ENCODE data around the gene WDR7.

DNA sequence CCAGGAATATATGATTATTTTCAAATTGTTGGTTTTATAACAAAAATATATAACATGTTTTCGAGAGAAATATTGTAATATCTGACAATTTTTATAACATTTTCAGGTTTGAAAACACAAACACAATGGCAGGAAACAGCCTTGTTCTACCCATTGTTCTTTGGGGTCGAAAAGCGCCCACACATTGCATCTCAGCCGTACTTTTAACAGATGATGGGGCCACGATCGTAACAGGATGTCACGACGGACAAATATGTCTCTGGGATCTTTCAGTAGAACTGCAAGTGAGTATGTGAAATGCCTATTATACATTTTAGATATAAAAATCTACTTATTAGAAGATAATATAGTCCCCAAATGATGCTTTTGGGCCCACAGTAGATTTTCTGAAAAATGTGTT, 21.2 kb downstream of the WDR7 start:
- TF ChIP-seq TCF3 (CRISPR knock-in tag; IDR thresholded peaks at IDR 0.05) = no peak
- TF ChIP-seq KAT7 (CRISPR knock-in tag; IDR thresholded peaks at IDR 0.05; ENCODE audit: borderline replicate concordance) = no peak
- no peak for TF ChIP-seq RFX5 (IDR thresholded peaks at IDR 0.05; ENCODE audit: low read depth, low read length)
- no peak for TF ChIP-seq CREM (IDR thresholded peaks at IDR 0.05; ENCODE audit: low read depth)
- TF ChIP-seq, protein P1, sequence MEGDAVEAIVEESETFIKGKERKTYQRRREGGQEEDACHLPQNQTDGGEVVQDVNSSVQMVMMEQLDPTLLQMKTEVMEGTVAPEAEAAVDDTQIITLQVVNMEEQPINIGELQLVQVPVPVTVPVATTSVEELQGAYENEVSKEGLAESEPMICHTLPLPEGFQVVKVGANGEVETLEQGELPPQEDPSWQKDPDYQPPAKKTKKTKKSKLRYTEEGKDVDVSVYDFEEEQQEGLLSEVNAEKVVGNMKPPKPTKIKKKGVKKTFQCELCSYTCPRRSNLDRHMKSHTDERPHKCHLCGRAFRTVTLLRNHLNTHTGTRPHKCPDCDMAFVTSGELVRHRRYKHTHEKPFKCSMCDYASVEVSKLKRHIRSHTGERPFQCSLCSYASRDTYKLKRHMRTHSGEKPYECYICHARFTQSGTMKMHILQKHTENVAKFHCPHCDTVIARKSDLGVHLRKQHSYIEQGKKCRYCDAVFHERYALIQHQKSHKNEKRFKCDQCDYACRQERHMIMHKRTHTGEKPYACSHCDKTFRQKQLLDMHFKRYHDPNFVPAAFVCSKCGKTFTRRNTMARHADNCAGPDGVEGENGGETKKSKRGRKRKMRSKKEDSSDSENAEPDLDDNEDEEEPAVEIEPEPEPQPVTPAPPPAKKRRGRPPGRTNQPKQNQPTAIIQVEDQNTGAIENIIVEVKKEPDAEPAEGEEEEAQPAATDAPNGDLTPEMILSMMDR (IDR thresholded peaks at IDR 0.05 in 2 of 3, conservative IDR thresholded peaks at IDR 0.05 in 1 of 3; ENCODE audit: insufficient read depth in 2 of 3, low read depth in 1 of 3, low read length in 3 of 3) = no peak
- TF ChIP-seq, protein P2, sequence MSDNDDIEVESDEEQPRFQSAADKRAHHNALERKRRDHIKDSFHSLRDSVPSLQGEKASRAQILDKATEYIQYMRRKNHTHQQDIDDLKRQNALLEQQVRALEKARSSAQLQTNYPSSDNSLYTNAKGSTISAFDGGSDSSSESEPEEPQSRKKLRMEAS (CRISPR knock-in tag; IDR thresholded peaks at IDR 0.05) = no peak
- TF ChIP-seq, protein P3, sequence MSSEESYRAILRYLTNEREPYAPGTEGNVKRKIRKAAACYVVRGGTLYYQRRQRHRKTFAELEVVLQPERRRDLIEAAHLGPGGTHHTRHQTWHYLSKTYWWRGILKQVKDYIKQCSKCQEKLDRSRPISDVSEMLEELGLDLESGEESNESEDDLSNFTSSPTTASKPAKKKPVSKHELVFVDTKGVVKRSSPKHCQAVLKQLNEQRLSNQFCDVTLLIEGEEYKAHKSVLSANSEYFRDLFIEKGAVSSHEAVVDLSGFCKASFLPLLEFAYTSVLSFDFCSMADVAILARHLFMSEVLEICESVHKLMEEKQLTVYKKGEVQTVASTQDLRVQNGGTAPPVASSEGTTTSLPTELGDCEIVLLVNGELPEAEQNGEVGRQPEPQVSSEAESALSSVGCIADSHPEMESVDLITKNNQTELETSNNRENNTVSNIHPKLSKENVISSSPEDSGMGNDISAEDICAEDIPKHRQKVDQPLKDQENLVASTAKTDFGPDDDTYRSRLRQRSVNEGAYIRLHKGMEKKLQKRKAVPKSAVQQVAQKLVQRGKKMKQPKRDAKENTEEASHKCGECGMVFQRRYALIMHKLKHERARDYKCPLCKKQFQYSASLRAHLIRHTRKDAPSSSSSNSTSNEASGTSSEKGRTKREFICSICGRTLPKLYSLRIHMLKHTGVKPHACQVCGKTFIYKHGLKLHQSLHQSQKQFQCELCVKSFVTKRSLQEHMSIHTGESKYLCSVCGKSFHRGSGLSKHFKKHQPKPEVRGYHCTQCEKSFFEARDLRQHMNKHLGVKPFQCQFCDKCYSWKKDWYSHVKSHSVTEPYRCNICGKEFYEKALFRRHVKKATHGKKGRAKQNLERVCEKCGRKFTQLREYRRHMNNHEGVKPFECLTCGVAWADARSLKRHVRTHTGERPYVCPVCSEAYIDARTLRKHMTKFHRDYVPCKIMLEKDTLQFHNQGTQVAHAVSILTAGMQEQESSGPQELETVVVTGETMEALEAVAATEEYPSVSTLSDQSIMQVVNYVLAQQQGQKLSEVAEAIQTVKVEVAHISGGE (CRISPR knock-in tag; IDR thresholded peaks at IDR 0.05) = no peak
- TF ChIP-seq, protein P4, sequence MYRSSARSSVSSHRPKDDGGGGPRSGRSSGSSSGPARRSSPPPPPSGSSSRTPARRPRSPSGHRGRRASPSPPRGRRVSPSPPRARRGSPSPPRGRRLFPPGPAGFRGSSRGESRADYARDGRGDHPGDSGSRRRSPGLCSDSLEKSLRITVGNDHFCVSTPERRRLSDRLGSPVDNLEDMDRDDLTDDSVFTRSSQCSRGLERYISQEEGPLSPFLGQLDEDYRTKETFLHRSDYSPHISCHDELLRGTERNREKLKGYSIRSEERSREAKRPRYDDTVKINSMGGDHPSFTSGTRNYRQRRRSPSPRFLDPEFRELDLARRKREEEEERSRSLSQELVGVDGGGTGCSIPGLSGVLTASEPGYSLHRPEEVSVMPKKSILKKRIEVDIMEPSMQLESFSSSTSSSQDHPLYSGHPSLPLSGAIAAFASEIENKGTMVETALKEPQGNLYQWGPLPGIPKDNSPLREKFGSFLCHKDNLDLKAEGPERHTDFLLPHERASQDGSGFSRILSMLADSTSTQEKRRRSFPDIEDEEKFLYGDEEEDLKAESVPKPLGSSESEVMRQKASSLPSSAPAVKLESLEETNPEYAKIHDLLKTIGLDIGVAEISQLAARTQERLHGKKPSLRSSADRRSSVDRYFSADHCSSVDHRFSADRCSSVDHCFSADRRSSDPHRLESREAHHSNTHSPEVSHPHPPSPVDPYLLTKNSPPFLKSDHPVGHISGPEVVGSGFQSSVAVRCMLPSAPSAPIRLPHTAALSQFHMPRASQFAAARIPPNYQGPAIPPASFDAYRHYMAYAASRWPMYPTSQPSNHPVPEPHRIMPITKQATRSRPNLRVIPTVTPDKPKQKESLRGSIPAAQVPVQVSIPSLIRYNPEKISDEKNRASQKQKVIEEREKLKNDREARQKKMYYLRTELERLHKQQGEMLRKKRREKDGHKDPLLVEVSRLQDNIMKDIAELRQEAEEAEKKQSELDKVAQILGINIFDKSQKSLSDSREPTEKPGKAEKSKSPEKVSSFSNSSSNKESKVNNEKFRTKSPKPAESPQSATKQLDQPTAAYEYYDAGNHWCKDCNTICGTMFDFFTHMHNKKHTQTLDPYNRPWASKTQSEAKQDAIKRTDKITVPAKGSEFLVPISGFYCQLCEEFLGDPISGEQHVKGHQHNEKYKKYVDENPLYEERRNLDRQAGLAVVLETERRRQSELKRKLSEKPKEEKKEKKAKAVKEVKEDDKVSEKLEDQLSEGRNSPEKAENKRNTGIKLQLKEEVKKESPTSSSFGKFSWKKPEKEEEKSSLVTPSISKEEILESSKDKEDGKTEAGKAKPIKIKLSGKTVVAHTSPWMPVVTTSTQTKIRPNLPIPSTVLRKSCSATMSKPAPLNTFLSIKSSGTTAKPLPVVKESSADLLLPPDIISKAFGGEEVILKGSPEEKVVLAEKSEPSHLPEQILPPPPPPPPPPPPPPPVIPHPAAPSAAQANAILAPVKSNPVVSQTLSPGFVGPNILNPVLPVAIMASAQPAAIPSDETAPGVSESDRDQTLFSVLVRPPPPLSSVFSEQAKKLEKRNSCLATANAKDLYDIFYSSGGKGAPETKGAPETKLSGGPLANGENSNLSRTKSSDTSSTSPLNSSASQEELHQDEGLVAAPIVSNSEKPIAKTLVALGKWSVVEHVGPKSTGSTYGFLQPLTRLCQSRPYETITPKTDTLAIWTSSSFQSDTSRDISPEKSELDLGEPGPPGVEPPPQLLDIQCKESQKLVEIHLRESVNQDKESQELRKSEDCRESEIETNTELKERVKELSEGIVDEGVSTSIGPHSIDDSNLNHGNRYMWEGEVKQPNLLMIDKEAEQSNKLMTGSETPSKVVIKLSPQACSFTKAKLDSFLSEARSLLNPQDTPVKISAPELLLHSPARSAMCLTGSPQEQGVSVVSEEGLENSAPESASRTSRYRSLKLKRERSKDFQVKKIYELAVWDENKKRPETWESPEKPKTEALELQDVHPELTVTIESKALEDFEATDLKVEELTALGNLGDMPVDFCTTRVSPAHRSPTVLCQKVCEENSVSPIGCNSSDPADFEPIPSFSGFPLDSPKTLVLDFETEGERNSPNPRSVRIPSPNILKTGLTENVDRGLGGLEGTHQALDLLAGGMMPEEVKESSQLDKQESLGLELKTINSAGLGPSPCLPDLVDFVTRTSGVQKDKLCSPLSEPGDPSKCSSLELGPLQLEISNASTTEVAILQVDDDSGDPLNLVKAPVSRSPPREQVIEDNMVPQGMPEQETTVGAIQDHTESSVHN (IDR thresholded peaks at IDR 0.05; ENCODE audit: borderline replicate concordance in 1 of 2, low read depth in 1 of 2) = no peak
- TF ChIP-seq SRSF9 (IDR thresholded peaks at IDR 0.05; ENCODE audit: borderline replicate concordance, low read depth, low read length) = no peak
- no peak for TF ChIP-seq CEBPB (tag; IDR thresholded peaks at IDR 0.05)

Measured in K562 (cell line).